Sigmoid colon (tissue), 7 donors: ENCODE data around the gene F8A1. TPM values are rescaled to one million over a fixed set of nuclear protein-coding genes. Genes with fewer than 3 reads are reported as not detected.
"Not testable (repeated sequence)": the region's sequence is repeated elsewhere in the genome, so short reads cannot be mapped to it uniquely, and the experiment has no call there.

Experiments used
- DNase-seq: peaks from one replicate; pipeline ENCODE4 v3.0.0-alpha.2; 2019
- H3K27ac ChIP-seq, 4 donors: fragments of 200-600 bp; sonication (generic); one replicate each; pipeline ENCODE4 v1.5.1; 2016 to 2019; ENCODE audit warnings: mild to moderate bottlenecking in 1 of 4
- H3K27me3 ChIP-seq, 3 donors: fragments of 200-600 bp; sonication (generic); one replicate each; pipeline ENCODE4 v1.5.1; 2019; ENCODE audit warnings: mild to moderate bottlenecking in 1 of 3
- H3K36me3 ChIP-seq, 4 donors: fragments of 200-600 bp; sonication (generic); one replicate each; pipeline ENCODE4 v1.5.1; 2016 to 2019
- H3K4me1 ChIP-seq, 4 donors: fragments of 200-600 bp; sonication (generic); one replicate each; pipeline ENCODE4 v1.5.1; 2017 to 2019
- H3K4me3 ChIP-seq, 4 donors: fragments of 200-600 bp; sonication (generic); one replicate each; pipeline ENCODE4 v1.5.1; 2017 to 2019; ENCODE audit warnings: mild to moderate bottlenecking in 2 of 4, moderate library complexity in 1 of 4
- H3K9me3 ChIP-seq, 4 donors: fragments of 200-600 bp in 3 of 4; sonication (generic) in 3 of 4; one replicate each; pipeline versions ENCODE4 v1.5.1 to v1.6.1; 2013 to 2019
- CTCF ChIP-seq, 4 experiments: fragments of 450-650 bp in 3 of 4; fragments of 200-600 bp in 1 of 4; IDR thresholded peaks; one replicate each; pipeline ENCODE4 v1.5.1; 2016 to 2019; ENCODE audit warnings: antibody characterized with exemption in 4 of 4, mild to moderate bottlenecking in 3 of 4, moderate library complexity in 2 of 4
- EP300 ChIP-seq, 4 donors: sonication (generic); formaldehyde crosslinking; IDR thresholded peaks; one replicate each; pipeline ENCODE4 v1.6.1; 2017; ENCODE audit warnings: antibody characterized with exemption in 4 of 4
- POLR2A ChIP-seq, 2 donors: fragments of 450-650 bp; IDR thresholded peaks; one replicate each; pipeline ENCODE4 v1.6.1; 2016; ENCODE audit warnings: antibody characterized with exemption in 2 of 2, mild to moderate bottlenecking in 2 of 2, moderate library complexity in 2 of 2
- POLR2AphosphoS5 ChIP-seq, 4 donors: sonication (generic); formaldehyde crosslinking; IDR thresholded peaks; one replicate each; pipeline ENCODE4 v1.6.1; 2017; ENCODE audit warnings: antibody characterized with exemption in 4 of 4
- WGBS, 2 donors: extraction: QIAGEN DNeasy Blood & Tissue Kit; methylation state at CpG; one replicate each; pipeline ENCODE4 v1.1.7; 2013; 5-methylcytosine and 5-hydroxymethylcytosine counted together
- intact Hi-C: fragments of 100-400 bp; cut with DNase I; formaldehyde crosslinking; loops from one replicate; pipeline ENCODE4 v1.15.1; 2023
- polyA plus RNA-seq, 3 donors: library from polyadenylated mRNA; stranded (reverse); fragments of 200-250 nt; gene quantifications; one replicate each; pipeline ENCODE4 v1.2.3, GENCODE V29; 2013
- total RNA-seq, 4 donors: library from RNA; depleted of rRNA; stranded (reverse); fragments of >200 nt; gene quantifications; one replicate each; pipeline ENCODE4 v1.1.0, GENCODE V29; 2016
- donor health status: healthy with polysubstance abuse.
- donor health status: Bipolar disorder and iron deficiency.
- donor health status: healthy.

Gene F8A1
- total and polyA plus RNA-seq, 7 donors = 3.6 to 22.2 (median 10.1) TPM; not detected in 1

- Histone ChIP-seq H3K27me3 (no peaks in the 10 kb centered on the region), H3K9me3 (no peaks in the 10 kb centered on the region), H3K27ac (no peak overlapping the region), H3K36me3 (no peaks in the 10 kb centered on the region), H3K4me1 (no peaks in the 10 kb centered on the region), H3K4me3 (no peak overlapping the region)
- TF ChIP-seq POLR2A (IDR thresholded peaks at IDR 0.05) = no peak
- TF ChIP-seq EP300 (IDR thresholded peaks at IDR 0.05) = no peak
- no peak for TF ChIP-seq CTCF (IDR thresholded peaks at IDR 0.05)
- no peak for TF ChIP-seq POLR2AphosphoS5 (IDR thresholded peaks at IDR 0.05)
- WGBS, 2 donors = 92 to 93% methylated on average over 8 of the region's 8 CpGs
- DNase-seq = no peak
- intact Hi-C loops = no loop called here
These were observed 14.2 kb downstream of the F8A1 start for GRCh38 chrX:154900323-154900722.

GRCh38 chrX:154902408-154902807 lies 16.3 kb downstream of the F8A1 start:
- TF ChIP-seq CTCF (IDR thresholded peaks at IDR 0.05) (no peak), POLR2AphosphoS5 (IDR thresholded peaks at IDR 0.05) (no peak), EP300 (IDR thresholded peaks at IDR 0.05) (no peak), POLR2A (IDR thresholded peaks at IDR 0.05) (no peak)
- Histone ChIP-seq H3K36me3 (no peaks in the 10 kb centered on the region), H3K9me3 (no peaks in the 10 kb centered on the region), H3K4me1 (no peaks in the 10 kb centered on the region), H3K27ac (no peak overlapping the region), H3K27me3 (no peaks in the 10 kb centered on the region), H3K4me3 (no peak overlapping the region)
- no peak for DNase-seq
- WGBS, 2 donors = 74 to 76% methylated on average over 1 of the region's 1 CpG
- intact Hi-C loops = no loop called here

GRCh38 chrX:154908821-154909220 lies 22.7 kb downstream of the F8A1 start:
- intact Hi-C loops = no loop called here
- DNase-seq = no peak
- 82 to 85% methylated on average over 3 of the region's 3 CpGs for WGBS, 2 donors

GRCh38 chrX:154910048-154910447 lies 23.9 kb downstream of the F8A1 start:
- H3K9me3 ChIP-seq, H3K27me3 ChIP-seq, H3K4me3 ChIP-seq, DNase-seq, H3K36me3 ChIP-seq, H3K27ac ChIP-seq, H3K4me1 ChIP-seq: not testable (repeated sequence)
- 92 to 94% methylated on average over 4 of the region's 4 CpGs for whole genome bisulfite sequencing, 2 donors
- intact Hi-C loops = loop anchor here (10.0 kb wide), 1 partner anchor 145 kb away; no protein-coding TSS in a partner anchor

More at GRCh38 chrX:154908821-154909220, 22.7 kb downstream of the F8A1 start:
- Histone ChIP-seq H3K4me1 (no peaks in the 10 kb centered on the region), H3K27me3 (no peaks in the 10 kb centered on the region), H3K4me3 (no peak overlapping the region), H3K36me3 (no peaks in the 10 kb centered on the region), H3K27ac (no peak overlapping the region), H3K9me3 (no peaks in the 10 kb centered on the region)
- TF ChIP-seq POLR2A (IDR thresholded peaks at IDR 0.05) (no peak), EP300 (IDR thresholded peaks at IDR 0.05) (no peak), POLR2AphosphoS5 (IDR thresholded peaks at IDR 0.05) (no peak), CTCF (IDR thresholded peaks at IDR 0.05) (no peak)

GRCh38 chrX:154910528-154910927 lies 24.4 kb downstream of the F8A1 start:
- H3K4me1 ChIP-seq, DNase-seq, H3K4me3 ChIP-seq, H3K9me3 ChIP-seq, H3K36me3 ChIP-seq, H3K27me3 ChIP-seq, H3K27ac ChIP-seq: not testable (repeated sequence)
- intact Hi-C loops = loop anchor here (10.0 kb wide), 1 partner anchor 144 kb away; no protein-coding TSS in a partner anchor
- WGBS, 2 donors = 76 to 87% methylated on average over 11 of the region's 11 CpGs

GRCh38 chrX:154914052-154914451 lies 27.9 kb downstream of the F8A1 start:
- DNase-seq = no peak
- no peaks in the 10 kb centered on the region for H3K4me1 ChIP-seq
- H3K27ac ChIP-seq = no peak overlapping the region
- no peak for TF ChIP-seq CTCF (IDR thresholded peaks at IDR 0.05)
- TF ChIP-seq POLR2AphosphoS5 (IDR thresholded peaks at IDR 0.05) = no peak
- TF ChIP-seq POLR2A (IDR thresholded peaks at IDR 0.05) = no peak
- TF ChIP-seq EP300 (IDR thresholded peaks at IDR 0.05) = no peak
- WGBS, 2 donors = 96 to 99% methylated on average over 2 of the region's 2 CpGs
- H3K27me3 ChIP-seq = no peaks in the 10 kb centered on the region
- H3K4me3 ChIP-seq = no peak overlapping the region
- H3K9me3 ChIP-seq = no peaks in the 10 kb centered on the region
- intact Hi-C loops = loop anchor here (10.0 kb wide), 1 partner anchor 141 kb away; no protein-coding TSS in a partner anchor
- H3K36me3 ChIP-seq = no peaks in the 10 kb centered on the region
